DMS 273 (cell line): ENCODE results near the gene RBM47.
"Not testable (repeated sequence)": the region's sequence is repeated elsewhere in the genome, so short reads cannot be mapped to it uniquely, and the experiment has no call there.

Experiments used
- DNase-seq: peaks from one replicate; lab custom pipeline; 2025; ENCODE audit not compliant: unreplicated experiment; lab: John Stamatoyannopoulos, UW

The RBM47 gene

GRCh38 chr4:40629401-40630334 is at the start of gene RBM47:
Gene RBM47 (minus strand): TSS chr4:40629864. CDS start chr4:40438893, 190,971 bp downstream.
- peak; percentile 62 for DNase-seq

GRCh38 chr4:40678421-40678820 is 48.8 kb upstream of the RBM47 start:
- DNase-seq: no peak

GRCh38 chr4:40675166-40675565 is 45.5 kb upstream of the RBM47 start:
- DNase-seq: no peak

GRCh38 chr4:40672528-40673522 is 43.2 kb upstream of the RBM47 start:
- DNase-seq: peak; percentile 35

GRCh38 chr4:40669504-40669903 is 39.8 kb upstream of the RBM47 start:
- DNase-seq: no peak

GRCh38 chr4:40665842-40666241 is 36.2 kb upstream of the RBM47 start:
- DNase-seq: no peak

GRCh38 chr4:40662962-40663604 is 33.4 kb upstream of the RBM47 start:
- peak; percentile 7 for DNase-seq

- DNase-seq: no peak
These were observed 32.1 kb upstream of the RBM47 start for GRCh38 chr4:40661803-40662202.

GRCh38 chr4:40656201-40656863 is 26.7 kb upstream of the RBM47 start:
- no peak for DNase-seq

GRCh38 chr4:40651280-40651679 is 21.6 kb upstream of the RBM47 start:
- DNase-seq: no peak

- no peak for DNase-seq
These were observed 19.7 kb upstream of the RBM47 start for GRCh38 chr4:40649321-40649720.

- no peak for DNase-seq
These were observed 19.1 kb upstream of the RBM47 start for GRCh38 chr4:40648742-40649281.

GRCh38 chr4:40648131-40648530 is 18.5 kb upstream of the RBM47 start:
- DNase-seq: peak; percentile 54

- no peak for DNase-seq
These were observed 15.9 kb upstream of the RBM47 start for GRCh38 chr4:40645586-40645985.

GRCh38 chr4:40632080-40632479 is 2.4 kb upstream of the RBM47 start:
- DNase-seq: no peak

GRCh38 chr4:40630335-40631021 is 814 bp upstream of the RBM47 start:
- DNase-seq: no peak

GRCh38 chr4:40628888-40629287 is 776 bp downstream of the RBM47 start:
- no peak for DNase-seq

- DNase-seq: not testable (repeated sequence)
These were observed 1.3 kb downstream of the RBM47 start for GRCh38 chr4:40628407-40628806.

- DNase-seq: no peak
These were observed 2.1 kb downstream of the RBM47 start for GRCh38 chr4:40627540-40627939.
